DMS79 (cell line): ENCODE measurements around the gene CELF4.

Experiments
- DNase-seq: peaks from one replicate; lab custom pipeline; 2025; lab: John Stamatoyannopoulos, UW

The CELF4 gene

GRCh38 chr18:37222354-37222998 is 343.1 kb downstream of the CELF4 start:
- DNase-seq: no peak

GRCh38 chr18:37219257-37219656 is 346.3 kb downstream of the CELF4 start:
- no peak for DNase-seq

GRCh38 chr18:37218022-37218590 is 347.5 kb downstream of the CELF4 start:
- DNase-seq: no peak

GRCh38 chr18:37210781-37211180 is 354.8 kb downstream of the CELF4 start:
- no peak for DNase-seq

GRCh38 chr18:37207343-37207742 is 358.3 kb downstream of the CELF4 start:
- DNase-seq: no peak

- DNase-seq: no peak
Measured at GRCh38 chr18:37199741-37200140, 365.9 kb downstream of the CELF4 start.
